K562 (cell line): Measurements from ENCODE around the gene PHF5A.

Experiments
- CEBPB ChIP-seq: fragments of 450-650 bp; IDR thresholded peaks from 2 replicates; pipeline ENCODE4 v1.6.1; 2016; ENCODE audit warnings: missing genetic modification characterization, missing compliant biosample characterization
- JUND ChIP-seq, 2 experiments: IDR thresholded peaks; 2 replicates in 1 of 2; 3 replicates in 1 of 2; pipeline ENCODE4 v1.6.1; 2011; ENCODE audit warnings: borderline replicate concordance in 2 of 2, low read depth in 2 of 2, low read length in 2 of 2, improper control_type of control experiment in 1 of 2, missing biosample characterization in 1 of 2, missing genetic modification characterization in 1 of 2, missing genetic modification reagents in 1 of 2
- L3MBTL2 ChIP-seq: fragments of 450-650 bp; IDR thresholded peaks from 2 replicates; pipeline ENCODE4 v1.6.1; 2016; ENCODE audit warnings: mild to moderate bottlenecking, moderate library complexity
- TF ChIP-seq, protein P1 (sequence below): sonication (generic); formaldehyde crosslinking; IDR thresholded peaks from 2 replicates; pipeline ENCODE4 v1.9.0; 2022; ENCODE audit warnings: mild to moderate bottlenecking, missing genetic modification reagents

DNA sequence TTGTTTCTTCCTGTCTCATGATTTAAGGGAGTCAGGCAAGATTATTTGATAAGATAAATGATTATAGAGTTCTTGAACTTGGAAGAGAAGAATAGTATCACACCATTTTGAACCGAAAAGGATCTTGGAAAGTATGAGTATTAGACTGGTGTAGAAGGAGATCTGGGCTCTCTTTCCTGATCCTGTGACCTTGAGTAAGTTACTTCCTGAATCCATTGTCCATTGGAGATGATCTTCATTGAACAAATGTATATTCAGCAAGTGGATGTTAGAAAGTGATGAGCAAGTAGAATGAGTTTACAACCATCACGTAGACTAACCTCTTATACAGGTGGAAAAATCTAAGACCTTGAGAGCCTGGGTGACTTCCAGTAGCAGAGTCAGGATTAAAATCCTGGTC, 2.4 kb upstream of the PHF5A start:
- no peak for TF ChIP-seq L3MBTL2
- no peak for TF ChIP-seq CEBPB (tag)
- TF ChIP-seq, protein P1, sequence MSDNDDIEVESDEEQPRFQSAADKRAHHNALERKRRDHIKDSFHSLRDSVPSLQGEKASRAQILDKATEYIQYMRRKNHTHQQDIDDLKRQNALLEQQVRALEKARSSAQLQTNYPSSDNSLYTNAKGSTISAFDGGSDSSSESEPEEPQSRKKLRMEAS (CRISPR knock-in tag), result no peak
- TF ChIP-seq JUND (IDR thresholded peaks at IDR 0.05; ENCODE audit: borderline replicate concordance, low read depth, low read length), result no peak
- no peak for TF ChIP-seq JUND (tag; IDR thresholded peaks at IDR 0.05; ENCODE audit: borderline replicate concordance, low read depth, low read length)
